B cell (primary cell): ENCODE data around the gene CCDC43. TPM values are rescaled to one million over a fixed set of nuclear protein-coding genes. Genes with fewer than 3 reads are reported as not detected.

ENCODE experiments used
- ATAC-seq: fragments of 200-7000 bp; cut with Tn5 transposase; one replicate; pipeline ENCODE4 v1.10.0; 2021; ENCODE audit warnings: low read depth, mild to moderate bottlenecking, moderate number of reproducible peaks, moderate library complexity
- CTCF ChIA-PET: fragments of 350-600 bp; sonication (Branson Sonifier 250); formaldehyde crosslinking; loops from one replicate; lab custom pipeline; 2021; ENCODE audit warnings: antibody characterized with exemption, inconsistent platforms; lab: Charles Lee
- POLR2A ChIA-PET: fragments of 350-600 bp; sonication (Branson Sonifier 250); formaldehyde crosslinking; loops from one replicate; lab custom pipeline; 2021; ENCODE audit warnings: antibody characterized with exemption; lab: Charles Lee
- DNase-seq: peaks from one replicate; pipeline ENCODE4 v3.0.0; 2013
- H2AFZ ChIP-seq: 2 replicates; pipeline ENCODE4 v1.6.1; 2012; ENCODE audit warnings: mild to moderate bottlenecking, low read depth, low read length; ENCODE audit not compliant: insufficient read depth, poor library complexity, severe bottlenecking
- H3K27ac ChIP-seq, 2 donors: 1 replicate in 1 of 2; 2 replicates in 1 of 2; pipeline ENCODE4 v1.5.1; 2012 to 2013; ENCODE audit warnings: low read length in 2 of 2, mild to moderate bottlenecking in 2 of 2, moderate library complexity in 1 of 2
- H3K27me3 ChIP-seq, 4 experiments: fragments of 200-600 bp in 1 of 4; sonication (generic) in 1 of 4; replicated peaks in 1 of 4; 1 replicate in 2 of 4; 2 replicates in 2 of 4; pipeline versions ENCODE4 v1.6.1 to v1.7.0; 2013 to 2016; ENCODE audit warnings: low read length in 3 of 4, mild to moderate bottlenecking in 2 of 4, mixed read lengths in 1 of 4, moderate library complexity in 1 of 4; ENCODE audit not compliant: insufficient read depth in 4 of 4, control insufficient read depth in 3 of 4; ENCODE audit errors: control extremely low read depth in 1 of 4
- H3K36me3 ChIP-seq, 2 experiments: replicated peaks in 1 of 2; 1 replicate in 1 of 2; 2 replicates in 1 of 2; pipeline versions ENCODE4 v1.6.1 to v1.7.1; 2013; ENCODE audit warnings: low read length in 1 of 2; ENCODE audit not compliant: insufficient read depth in 2 of 2, control insufficient read depth in 1 of 2; ENCODE audit errors: control extremely low read depth in 1 of 2, extremely low read depth in 1 of 2
- H3K4me1 ChIP-seq, 2 donors: fragments of 200-600 bp in 1 of 2; sonication (generic) in 1 of 2; 1 replicate in 1 of 2; 2 replicates in 1 of 2; pipeline versions ENCODE4 v1.5.1 to v1.6.1; 2013 to 2017; ENCODE audit warnings: low read length in 2 of 2; ENCODE audit not compliant: control insufficient read depth in 2 of 2, insufficient read depth in 2 of 2
- H3K4me2 ChIP-seq: replicated peaks from 2 replicates; pipeline ENCODE3; 2012; ENCODE audit warnings: mild to moderate bottlenecking, low read depth, low read length; ENCODE audit not compliant: poor library complexity, severe bottlenecking
- H3K4me3 ChIP-seq, 5 experiments: fragments of 200-600 bp in 1 of 5; sonication (generic) in 1 of 5; 1 replicate in 3 of 5; 2 replicates in 2 of 5; pipeline versions ENCODE4 v1.5.1 to v1.7.0; 2011 to 2016; ENCODE audit warnings: low read length in 4 of 5, mild to moderate bottlenecking in 4 of 5, low read depth in 2 of 5, control low read depth in 1 of 5, moderate library complexity in 1 of 5; ENCODE audit not compliant: insufficient read depth in 1 of 5; ENCODE audit errors: control extremely low read depth in 1 of 5, extremely low read depth in 1 of 5
- H3K79me2 ChIP-seq: fragments of 200-600 bp; sonication (generic); one replicate; pipeline ENCODE4 v1.6.0; 2016; ENCODE audit warnings: low read length; ENCODE audit not compliant: control insufficient read depth, insufficient read depth
- H3K9ac ChIP-seq: fragments of 200-600 bp; sonication (generic); 2 replicates; pipeline ENCODE4 v1.6.1; 2017; ENCODE audit warnings: mild to moderate bottlenecking, low read length, moderate library complexity
- H3K9me3 ChIP-seq, 3 donors: one replicate each; pipeline versions ENCODE4 v1.6.1 to v1.7.1; 2013; ENCODE audit warnings: low read length in 2 of 3; ENCODE audit not compliant: control insufficient read depth in 2 of 3, insufficient read depth in 1 of 3; ENCODE audit errors: control extremely low read depth in 1 of 3
- H4K20me1 ChIP-seq: 2 replicates; pipeline ENCODE4 v1.6.0; 2012; ENCODE audit warnings: mild to moderate bottlenecking, low read length; ENCODE audit not compliant: insufficient read depth, control insufficient read depth, poor library complexity, severe bottlenecking
- H3K27ac Mint-ChIP-seq: one replicate; pipeline ENCODE4 v1.8.0; 2021; ENCODE audit warnings: mixed read lengths
- H3K27me3 Mint-ChIP-seq: one replicate; pipeline ENCODE4 v1.8.0; 2021; ENCODE audit warnings: mixed read lengths
- H3K4me1 Mint-ChIP-seq: one replicate; pipeline ENCODE4 v1.8.0; 2021; ENCODE audit warnings: mixed read lengths
- H3K4me3 Mint-ChIP-seq: one replicate; pipeline ENCODE4 v1.8.0; 2021; ENCODE audit warnings: mixed read lengths
- H3K9me3 Mint-ChIP-seq: one replicate; pipeline ENCODE4 v1.8.0; 2022; ENCODE audit warnings: mixed read lengths; ENCODE audit not compliant: insufficient read depth
- CTCF ChIP-seq: fragments of 200-600 bp; IDR thresholded peaks from one replicate; pipeline ENCODE4 v1.8.0; 2022; ENCODE audit warnings: antibody characterized with exemption, mild to moderate bottlenecking
- EZH2 ChIP-seq: IDR thresholded peaks from 2 replicates; pipeline ENCODE4 v1.6.1; 2012; ENCODE audit warnings: borderline replicate concordance, low read depth, mild to moderate bottlenecking, moderate library complexity, low read length; ENCODE audit not compliant: insufficient read depth, poor library complexity, severe bottlenecking
- WGBS: methylation state at CpG from one replicate; pipeline ENCODE4 v1.1.5; 2013; ENCODE audit warnings: missing lambda C conversion rate; ENCODE audit not compliant: insufficient coverage; 5-methylcytosine and 5-hydroxymethylcytosine counted together
- intact Hi-C: fragments of 100-400 bp; cut with micrococcal nuclease; formaldehyde crosslinking; loops from one replicate; pipeline ENCODE4 v1.10.0; 2022
- polyA plus RNA-seq: library from polyadenylated mRNA; depleted of rRNA; stranded (reverse); fragments of >200 nt; gene quantifications from 2 replicates; pipeline ENCODE4 v1.2.3, GENCODE V29; 2012
- total RNA-seq, 2 donors: library from RNA; stranded (reverse); fragments of 120-200 nt in 1 of 2; gene quantifications; 1 replicate in 1 of 2; 2 replicates in 1 of 2; pipeline versions ENCODE4 v1.2.3 to v1.2.4, GENCODE V29; 2013 to 2022

CCDC43 gene
- total and polyA plus RNA-seq, 2 donors (not counting 1 experiment from before 2014, with no cell fraction given): 3.3 to 22.7 TPM

- intact Hi-C loops: no loop called here
- Mint-ChIP-seq H3K4me1 (peaks cover 3% of the 10 kb centered on the region), H3K27me3 (peaks cover 28% of the 10 kb centered on the region)
Observed at GRCh38 chr17:44646280-44646679, 43.3 kb downstream of the CCDC43 start.

DNA sequence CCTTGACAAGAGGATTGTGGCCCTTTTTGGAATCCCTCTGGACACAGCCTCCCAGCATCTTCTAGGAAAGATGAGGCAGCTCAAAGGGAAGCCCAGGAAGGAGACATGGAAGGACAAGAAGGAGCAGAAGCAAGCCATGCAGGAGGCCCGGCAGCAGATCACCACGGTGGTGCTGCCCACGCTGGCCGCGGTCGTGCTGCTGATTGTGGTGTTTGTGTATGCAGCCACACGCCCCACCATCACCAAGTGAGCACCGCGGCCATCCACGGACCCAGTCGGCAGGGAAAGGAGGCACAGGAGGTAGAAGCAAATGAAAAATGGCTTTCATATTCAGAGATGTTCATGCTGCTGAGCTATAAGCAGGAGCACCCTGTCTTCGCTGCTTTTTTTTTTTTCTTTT lies 44.2 kb downstream of the CCDC43 start:
- Histone ChIP-seq H3K4me2 (no peak overlapping the region), H3K4me1 (no peaks in the 10 kb centered on the region), H3K36me3 (no peaks in the 10 kb centered on the region), H3K4me3 (no peak overlapping the region), H3K79me2 (no peaks in the 10 kb centered on the region), H4K20me1 (no peaks in the 10 kb centered on the region), H3K27me3 (peaks cover 0 to 6% (median 2%) of the 10 kb centered on the region in 4 experiments), H3K9ac (no peak overlapping the region), H3K27ac (no peak overlapping the region), H3K9me3 (no peaks in the 10 kb centered on the region), H2AFZ (no peak overlapping the region)
- Mint-ChIP-seq H3K4me1 (peaks cover 3% of the 10 kb centered on the region), H3K27ac (no peak overlapping the region), H3K4me3 (no peak overlapping the region), H3K27me3 (peaks cover 30% of the 10 kb centered on the region), H3K9me3 (no peaks in the 10 kb centered on the region)
- no peak for ATAC-seq
- WGBS: 89% methylated on average over 12 of the region's 12 CpGs
- no peak for TF ChIP-seq CTCF
- TF ChIP-seq EZH2: no peak
- POLR2A ChIA-PET: no interaction called here
- CTCF ChIA-PET: no interaction called here
- no peak for DNase-seq
- intact Hi-C loops: no loop called here

More at GRCh38 chr17:44646280-44646679, 43.3 kb downstream of the CCDC43 start:
- Histone ChIP-seq H3K9ac (no peak overlapping the region), H3K27ac (no peak overlapping the region), H3K36me3 (no peaks in the 10 kb centered on the region), H3K79me2 (no peaks in the 10 kb centered on the region), H3K4me3 (no peak overlapping the region), H3K4me2 (no peak overlapping the region), H4K20me1 (no peaks in the 10 kb centered on the region), H3K9me3 (no peaks in the 10 kb centered on the region), H2AFZ (no peak overlapping the region), H3K27me3 (peaks cover 0 to 6% (median 2%) of the 10 kb centered on the region in 4 experiments), H3K4me1 (no peaks in the 10 kb centered on the region)
- ChIA-PET POLR2A (no interaction called here), CTCF (interaction anchor here (0.6 kb wide), 1 partner anchor 314 kb away, joined by 4 read pairs; no protein-coding TSS in a partner anchor)
- Mint-ChIP-seq H3K27ac (no peak overlapping the region), H3K4me3 (no peak overlapping the region), H3K9me3 (no peaks in the 10 kb centered on the region)
- TF ChIP-seq EZH2 (no peak), CTCF (no peak)
- DNase-seq (no peak), ATAC-seq (no peak)
- WGBS: no CpG with 5 or more reads among the region's 4 CpGs
